PC-3 (cell line): ENCODE measurements around the gene ATG14. TPM values are rescaled to one million over a fixed set of nuclear protein-coding genes. Genes with fewer than 3 reads are reported as not detected.

Experiments used
- ATAC-seq: fragments of 200-7000 bp; cut with Tn5 transposase; 2 replicates; pipeline ENCODE4 v1.9.1; 2020; ENCODE audit warnings: mild to moderate bottlenecking, moderate library complexity
- BruUV-seq: library from RNA; stranded (reverse); fragments of 400-500 nt; replicated peaks from 2 replicates; lab custom pipeline; 2021; lab: Mats Ljungman, UMichigan
- CTCF ChIA-PET: fragments of 300-600 bp; sonication (Branson Sonifier 250); formaldehyde crosslinking; loops from one replicate; lab custom pipeline; 2022; ENCODE audit warnings: antibody characterized with exemption; lab: Charles Lee
- POLR2A ChIA-PET: fragments of 300-600 bp; sonication (Branson Sonifier 250); formaldehyde crosslinking; loops from one replicate; lab custom pipeline; 2022; ENCODE audit warnings: antibody characterized with exemption; ENCODE audit not compliant: unreplicated experiment; lab: Charles Lee
- DNase-seq: peaks from one replicate; pipeline ENCODE4 v3.0.0-alpha.2; 2015
- H2AFZ ChIP-seq: fragments of 300-600 bp; sonication (generic); 2 replicates; pipeline ENCODE4 v1.6.0; 2016; ENCODE audit warnings: antibody characterized with exemption, low read length
- H3F3A ChIP-seq: fragments of 300-600 bp; sonication (generic); one replicate; pipeline ENCODE4 v1.6.0; 2017; ENCODE audit warnings: antibody characterized with exemption, low read length, control low read depth, mild to moderate bottlenecking; ENCODE audit not compliant: unreplicated experiment
- H3K27ac ChIP-seq: fragments of 300-600 bp; sonication (generic); 2 replicates; pipeline ENCODE4 v1.5.1; 2016; ENCODE audit warnings: mild to moderate bottlenecking, low read length
- H3K27me3 ChIP-seq: fragments of 300-600 bp; sonication (generic); 2 replicates; pipeline ENCODE4 v1.6.1; 2016; ENCODE audit warnings: low read length, mixed read lengths
- H3K36me3 ChIP-seq: fragments of 300-600 bp; sonication (generic); 2 replicates; pipeline ENCODE4 v1.6.1; 2016; ENCODE audit warnings: low read depth, mixed run types, low read length, mixed read lengths
- H3K4me1 ChIP-seq: fragments of 300-600 bp; sonication (generic); 2 replicates; pipeline ENCODE4 v1.5.1; 2016; ENCODE audit warnings: low read length; ENCODE audit not compliant: insufficient read depth
- H3K4me2 ChIP-seq: fragments of 300-600 bp; sonication (generic); 2 replicates; pipeline ENCODE4 v1.6.0; 2016; ENCODE audit warnings: low read length
- H3K4me3 ChIP-seq: fragments of 300-600 bp; sonication (generic); 2 replicates; pipeline ENCODE4 v1.5.1; 2016; ENCODE audit warnings: mild to moderate bottlenecking, low read length, mixed read lengths
- H3K79me2 ChIP-seq: fragments of 300-600 bp; sonication (generic); 2 replicates; pipeline ENCODE4 v1.6.1; 2017; ENCODE audit warnings: low read length, mixed read lengths
- H3K9ac ChIP-seq: fragments of 300-600 bp; sonication (generic); 2 replicates; pipeline ENCODE4 v1.6.0; 2016; ENCODE audit warnings: mild to moderate bottlenecking, low read length
- H3K9me2 ChIP-seq: fragments of 300-600 bp; sonication (generic); replicated peaks from 2 replicates; pipeline ENCODE4 v1.6.1; 2016; ENCODE audit warnings: mixed run types, low read length, mixed read lengths
- H3K9me3 ChIP-seq: fragments of 300-600 bp; sonication (generic); 2 replicates; pipeline ENCODE4 v1.6.1; 2016; ENCODE audit warnings: low read length, mixed read lengths
- H4K20me1 ChIP-seq: fragments of 300-600 bp; sonication (generic); 2 replicates; pipeline ENCODE4 v1.6.1; 2016; ENCODE audit warnings: low read length, mixed read lengths
- EZH2phosphoT487 ChIP-seq: fragments of 300-600 bp; sonication (generic); IDR thresholded peaks from 2 replicates; pipeline ENCODE4 v1.6.1; 2018; ENCODE audit warnings: mild to moderate bottlenecking, antibody characterized with exemption, low read length, borderline replicate concordance
- intact Hi-C: fragments of 100-400 bp; cut with micrococcal nuclease; formaldehyde crosslinking; loops from 2 replicates; pipeline ENCODE4 v1.9.0; 2023
- total RNA-seq: library from RNA; depleted of rRNA; stranded (reverse); fragments of >200 nt; gene quantifications from 2 replicates; pipeline ENCODE4 v1.2.3, GENCODE V29; 2014; rRNA removed

ATG14 gene
- total RNA-seq, 1 experiment from 2014 or later, result 20.2 TPM

DNA sequence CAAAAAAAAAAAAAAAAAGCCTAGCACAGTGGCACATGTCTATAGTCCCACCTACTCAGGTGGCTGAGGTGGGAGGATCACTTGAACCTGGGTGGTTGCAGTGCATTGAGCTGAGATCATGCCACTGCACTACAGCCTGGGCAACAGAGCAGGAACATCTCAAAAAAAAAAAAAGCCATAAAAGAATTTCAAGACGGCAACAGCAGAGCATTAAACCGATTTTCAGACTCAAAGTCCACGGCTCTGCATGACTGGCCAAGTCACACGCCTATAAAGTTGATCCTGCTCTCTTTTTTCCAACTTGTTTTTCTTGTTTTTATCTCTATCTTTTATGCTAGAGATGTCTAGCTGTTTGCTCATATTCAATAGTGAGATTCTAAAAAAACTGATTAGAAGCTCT, 95.1 kb downstream of the ATG14 start:
- POLR2A ChIA-PET, result interaction anchor here (0.9 kb wide), 1 partner anchor 22 kb away, joined by 12 read pairs; no protein-coding TSS in a partner anchor
- no TSS peak for BruUV-seq
- no peak overlapping the region for H3K27ac ChIP-seq
- no peak for TF ChIP-seq EZH2phosphoT487
- H3K36me3 ChIP-seq, result peaks cover 29% of the 10 kb centered on the region
- no peaks in the 10 kb centered on the region for H3F3A ChIP-seq
- no peak for DNase-seq
- H2AFZ ChIP-seq, result no peak overlapping the region
- H4K20me1 ChIP-seq, result no peaks in the 10 kb centered on the region
- peaks cover 12% of the 10 kb centered on the region for H3K9me3 ChIP-seq
- H3K4me2 ChIP-seq, result no peak overlapping the region
- H3K4me1 ChIP-seq, result no peaks in the 10 kb centered on the region
- H3K9ac ChIP-seq, result no peak overlapping the region
- no peaks in the 10 kb centered on the region for H3K27me3 ChIP-seq
- H3K79me2 ChIP-seq, result no peaks in the 10 kb centered on the region
- CTCF ChIA-PET, result no interaction called here
- H3K9me2 ChIP-seq, result no peaks in the 10 kb centered on the region
- intact Hi-C loops, result no loop called here
- no peak overlapping the region for H3K4me3 ChIP-seq
- ATAC-seq, result no peak

Other genes with a start within 250 kb of the ATG14 start
- 94.1 and 97.9 TPM in 2 replicates for gene DLGAP5, start 220.2 kb downstream of the ATG14 start, total RNA-seq
- 33.6 and 35.9 TPM in 2 replicates for gene FBXO34, start 140.4 kb downstream of the ATG14 start, total RNA-seq
- gene TBPL2, start 28.8 kb upstream of the ATG14 start, total RNA-seq, result not detected in 2 replicates
- 249 and 251 TPM in 2 replicates for gene KTN1, start 168.4 kb upstream of the ATG14 start, total RNA-seq